Esophagus squamous epithelium (tissue), 4 donors: Measurements from ENCODE around the gene NUP50.

ENCODE experiments used
- POLR2A ChIP-seq, 4 donors: fragments of 450-650 bp; IDR thresholded peaks; one replicate each; pipeline ENCODE4 v1.6.1; 2017; ENCODE audit warnings: antibody characterized with exemption in 4 of 4, mild to moderate bottlenecking in 4 of 4, moderate library complexity in 3 of 4
- TF ChIP-seq, protein P1 (sequence below), 6 experiments: fragments of 450-650 bp in 4 of 6; fragments of 200-600 bp in 2 of 6; sonication (generic) in 2 of 6; IDR thresholded peaks; one replicate each; pipeline ENCODE4 v1.5.1; 2016 to 2019; ENCODE audit warnings: antibody characterized with exemption in 6 of 6, mild to moderate bottlenecking in 4 of 6, moderate library complexity in 4 of 6

DNA sequence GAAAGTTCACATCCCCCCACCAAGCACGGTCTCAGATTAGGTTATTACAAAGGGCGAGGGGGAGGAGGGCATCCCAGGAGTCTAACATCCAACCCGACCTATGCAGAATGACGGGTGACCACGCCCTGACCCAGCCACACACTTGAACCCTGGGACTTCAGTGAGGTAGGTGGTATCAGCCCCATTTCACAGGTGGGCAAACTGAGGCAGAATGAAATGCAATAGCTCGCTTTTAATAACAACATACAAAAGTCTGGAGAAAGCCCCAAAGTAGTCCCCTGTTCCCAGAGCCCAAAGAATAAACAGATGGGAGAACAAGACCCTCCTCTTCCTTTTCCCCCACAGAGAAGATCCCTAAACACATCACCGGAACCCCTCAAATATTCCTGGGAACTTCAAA lies 31.9 kb downstream of the NUP50 start:
- TF ChIP-seq, protein P1, sequence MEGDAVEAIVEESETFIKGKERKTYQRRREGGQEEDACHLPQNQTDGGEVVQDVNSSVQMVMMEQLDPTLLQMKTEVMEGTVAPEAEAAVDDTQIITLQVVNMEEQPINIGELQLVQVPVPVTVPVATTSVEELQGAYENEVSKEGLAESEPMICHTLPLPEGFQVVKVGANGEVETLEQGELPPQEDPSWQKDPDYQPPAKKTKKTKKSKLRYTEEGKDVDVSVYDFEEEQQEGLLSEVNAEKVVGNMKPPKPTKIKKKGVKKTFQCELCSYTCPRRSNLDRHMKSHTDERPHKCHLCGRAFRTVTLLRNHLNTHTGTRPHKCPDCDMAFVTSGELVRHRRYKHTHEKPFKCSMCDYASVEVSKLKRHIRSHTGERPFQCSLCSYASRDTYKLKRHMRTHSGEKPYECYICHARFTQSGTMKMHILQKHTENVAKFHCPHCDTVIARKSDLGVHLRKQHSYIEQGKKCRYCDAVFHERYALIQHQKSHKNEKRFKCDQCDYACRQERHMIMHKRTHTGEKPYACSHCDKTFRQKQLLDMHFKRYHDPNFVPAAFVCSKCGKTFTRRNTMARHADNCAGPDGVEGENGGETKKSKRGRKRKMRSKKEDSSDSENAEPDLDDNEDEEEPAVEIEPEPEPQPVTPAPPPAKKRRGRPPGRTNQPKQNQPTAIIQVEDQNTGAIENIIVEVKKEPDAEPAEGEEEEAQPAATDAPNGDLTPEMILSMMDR (IDR thresholded peaks at IDR 0.05), result no peak
- TF ChIP-seq POLR2A (IDR thresholded peaks at IDR 0.05), result no peak
